Neuronal stem cell (in vitro differentiated cells): ENCODE data around the gene ELP5.

Source experiments
- DNase-seq: peaks from one replicate; pipeline ENCODE4 v3.0.0-alpha.2; 2013; ENCODE audit warnings: low spot score
- H2AFZ ChIP-seq: one replicate; pipeline ENCODE4 v1.6.1; 2013; ENCODE audit warnings: mild to moderate bottlenecking, low read length, inconsistent platforms
- H2AK5ac ChIP-seq: 2 replicates; pipeline ENCODE4 v1.6.1; 2013; ENCODE audit warnings: low read depth, mild to moderate bottlenecking, inconsistent platforms, low read length, moderate library complexity, mixed read lengths
- H2BK120ac ChIP-seq: 2 replicates; pipeline ENCODE4 v1.6.1; 2013; ENCODE audit warnings: low read depth, mild to moderate bottlenecking, inconsistent platforms, low read length, moderate library complexity, mixed read lengths
- H2BK12ac ChIP-seq: one replicate; pipeline ENCODE4 v1.6.1; 2013; ENCODE audit warnings: low read length, inconsistent platforms
- H2BK15ac ChIP-seq: 2 replicates; pipeline ENCODE4 v1.6.1; 2013; ENCODE audit warnings: mild to moderate bottlenecking, low read length, inconsistent platforms, mixed read lengths
- H2BK5ac ChIP-seq: one replicate; pipeline ENCODE4 v1.6.1; 2013; ENCODE audit warnings: inconsistent platforms, mild to moderate bottlenecking, low read length, moderate library complexity
- H3K14ac ChIP-seq: one replicate; pipeline ENCODE4 v1.6.1; 2013; ENCODE audit warnings: low read length, inconsistent platforms
- H3K18ac ChIP-seq: 2 replicates; pipeline ENCODE4 v1.6.1; 2013; ENCODE audit warnings: low read length, inconsistent platforms
- H3K23ac ChIP-seq: 2 replicates; pipeline ENCODE4 v1.6.1; 2013; ENCODE audit warnings: low read depth, mild to moderate bottlenecking, mixed read lengths, low read length, inconsistent platforms; ENCODE audit not compliant: poor library complexity
- H3K27ac ChIP-seq: replicated peaks from 3 replicates; pipeline ENCODE4 v1.5.1; 2013; ENCODE audit warnings: low read length, inconsistent platforms
- H3K27me3 ChIP-seq, 3 experiments: 2 replicates each; pipeline ENCODE4 v1.6.1; 2013; ENCODE audit warnings: low read length in 3 of 3, mild to moderate bottlenecking in 2 of 3, inconsistent platforms in 1 of 3, low read depth in 1 of 3, mixed read lengths in 1 of 3, moderate library complexity in 1 of 3; ENCODE audit not compliant: control insufficient read depth in 3 of 3, insufficient read depth in 3 of 3
- H3K36me3 ChIP-seq, 2 donors: replicated peaks in 1 of 2; 2 replicates each; pipeline ENCODE4 v1.6.1; 2013; ENCODE audit warnings: low read length in 2 of 2; ENCODE audit not compliant: control insufficient read depth in 2 of 2, insufficient read depth in 2 of 2
- H3K4ac ChIP-seq: 2 replicates; pipeline ENCODE4 v1.6.1; 2013; ENCODE audit warnings: inconsistent platforms, mild to moderate bottlenecking, low read length, moderate library complexity
- H3K4me1 ChIP-seq, 2 donors: 1 replicate in 1 of 2; 2 replicates in 1 of 2; pipeline ENCODE4 v1.6.1; 2013; ENCODE audit warnings: low read length in 2 of 2, low read depth in 1 of 2; ENCODE audit not compliant: control insufficient read depth in 2 of 2, insufficient read depth in 1 of 2
- H3K4me2 ChIP-seq: one replicate; pipeline ENCODE4 v1.6.1; 2013; ENCODE audit warnings: mild to moderate bottlenecking, low read length, inconsistent platforms; ENCODE audit not compliant: insufficient read depth, poor library complexity, severe bottlenecking
- H3K4me3 ChIP-seq, 2 donors: 2 replicates each; pipeline ENCODE4 v1.5.1; 2013; ENCODE audit warnings: low read length in 2 of 2, mild to moderate bottlenecking in 2 of 2, inconsistent platforms in 1 of 2, moderate library complexity in 1 of 2
- H3K79me1 ChIP-seq: one replicate; pipeline ENCODE4 v1.6.1; 2013; ENCODE audit warnings: low read depth, mild to moderate bottlenecking, inconsistent platforms, low read length, moderate library complexity
- H3K9ac ChIP-seq: one replicate; pipeline ENCODE4 v1.6.1; 2013; ENCODE audit warnings: mild to moderate bottlenecking, low read depth, low read length, inconsistent platforms; ENCODE audit not compliant: poor library complexity
- H3K9me3 ChIP-seq, 2 donors: replicated peaks in 1 of 2; 2 replicates each; pipeline versions ENCODE3 to v1.6.1; 2013; ENCODE audit warnings: low read length in 2 of 2, mild to moderate bottlenecking in 2 of 2, inconsistent platforms in 1 of 2, low read depth in 1 of 2, mixed read lengths in 1 of 2, moderate library complexity in 1 of 2; ENCODE audit not compliant: control insufficient read depth in 2 of 2, insufficient read depth in 1 of 2
- H4K8ac ChIP-seq: one replicate; pipeline ENCODE4 v1.6.1; 2013; ENCODE audit warnings: low read depth, mild to moderate bottlenecking, inconsistent platforms, low read length, moderate library complexity
- H4K91ac ChIP-seq: one replicate; pipeline ENCODE4 v1.6.1; 2013; ENCODE audit warnings: low read length, low read depth, mild to moderate bottlenecking, inconsistent platforms; ENCODE audit not compliant: poor library complexity
- WGBS, 2 donors: extraction: QIAGEN DNeasy Blood & Tissue Kit; methylation state at CpG; one replicate each; pipeline ENCODE4 v1.1.7; 2013; ENCODE audit warnings: missing lambda C conversion rate in 2 of 2, mixed read lengths in 1 of 2; ENCODE audit not compliant: insufficient read length in 2 of 2, insufficient replicate concordance in 1 of 2; ENCODE audit errors: extremely low coverage in 2 of 2; 5-methylcytosine and 5-hydroxymethylcytosine counted together

ELP5 gene

DNA sequence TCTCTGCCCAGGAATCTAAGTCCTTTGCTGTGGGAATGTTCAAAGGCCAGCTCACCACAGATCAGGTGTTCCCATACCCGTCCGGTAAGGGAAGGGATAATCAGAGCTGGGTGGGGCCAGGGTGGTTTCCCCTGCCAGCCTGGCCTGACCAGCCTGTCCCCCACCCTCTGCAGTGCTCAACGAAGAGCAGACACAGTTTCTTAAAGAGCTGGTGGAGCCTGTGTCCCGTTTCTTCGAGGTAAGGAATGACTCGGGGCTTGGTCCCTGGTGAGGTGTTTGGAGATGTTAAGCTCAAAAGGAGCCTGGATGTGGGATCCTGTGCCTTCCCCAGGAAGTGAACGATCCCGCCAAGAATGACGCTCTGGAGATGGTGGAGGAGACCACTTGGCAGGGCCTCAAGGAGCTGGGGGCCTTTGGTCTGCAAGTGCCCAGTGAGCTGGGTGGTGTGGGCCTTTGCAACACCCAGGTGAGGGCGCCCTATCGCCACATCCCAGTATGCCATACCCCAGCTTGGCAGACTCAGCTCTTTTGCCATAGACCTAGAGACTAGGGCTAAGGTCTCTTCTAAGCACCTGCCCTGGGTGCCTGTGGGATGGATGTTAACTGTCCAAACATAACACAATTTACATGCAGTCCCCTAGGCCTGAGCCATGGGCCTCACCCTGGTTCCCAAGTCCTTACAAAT lies 31.3 kb upstream of the ELP5 start:
- H4K8ac ChIP-seq, result no peak overlapping the region
- peak overlapping the region; percentile 96 for H3K9ac ChIP-seq
- DNase-seq, result no peak
- H3K36me3 ChIP-seq, result peaks cover 36 to 53% of the 10 kb centered on the region in 2 donors
- no peaks in the 10 kb centered on the region for H3K9me3 ChIP-seq
- H2BK15ac ChIP-seq, result no peak overlapping the region
- H3K27ac ChIP-seq, result peak overlapping the region; percentile 23
- H3K18ac ChIP-seq, result no peak overlapping the region
- peaks cover 2% of the 10 kb centered on the region for H3K79me1 ChIP-seq
- peak overlapping the region; percentile 98 for H3K23ac ChIP-seq
- peaks cover 23 to 29% of the 10 kb centered on the region in 2 donors for H3K4me1 ChIP-seq
- no peak overlapping the region for H4K91ac ChIP-seq
- peak overlapping the region; percentile 99 for H3K4me2 ChIP-seq
- H3K4ac ChIP-seq, result no peak overlapping the region
- H3K27me3 ChIP-seq, result no peaks in the 10 kb centered on the region
- no peak overlapping the region for H2BK12ac ChIP-seq
- WGBS, 2 donors, result no CpG with 5 or more reads among the region's 11 CpGs
- peak overlapping the region; percentile 20 for H2AK5ac ChIP-seq
- no peak overlapping the region for H2AFZ ChIP-seq
- peak overlapping the region; percentile 22 for H3K14ac ChIP-seq
- no peak overlapping the region for H2BK5ac ChIP-seq
- no peak overlapping the region for H2BK120ac ChIP-seq
- peak overlapping the region; percentile 67 to 93 for H3K4me3 ChIP-seq

DNA sequence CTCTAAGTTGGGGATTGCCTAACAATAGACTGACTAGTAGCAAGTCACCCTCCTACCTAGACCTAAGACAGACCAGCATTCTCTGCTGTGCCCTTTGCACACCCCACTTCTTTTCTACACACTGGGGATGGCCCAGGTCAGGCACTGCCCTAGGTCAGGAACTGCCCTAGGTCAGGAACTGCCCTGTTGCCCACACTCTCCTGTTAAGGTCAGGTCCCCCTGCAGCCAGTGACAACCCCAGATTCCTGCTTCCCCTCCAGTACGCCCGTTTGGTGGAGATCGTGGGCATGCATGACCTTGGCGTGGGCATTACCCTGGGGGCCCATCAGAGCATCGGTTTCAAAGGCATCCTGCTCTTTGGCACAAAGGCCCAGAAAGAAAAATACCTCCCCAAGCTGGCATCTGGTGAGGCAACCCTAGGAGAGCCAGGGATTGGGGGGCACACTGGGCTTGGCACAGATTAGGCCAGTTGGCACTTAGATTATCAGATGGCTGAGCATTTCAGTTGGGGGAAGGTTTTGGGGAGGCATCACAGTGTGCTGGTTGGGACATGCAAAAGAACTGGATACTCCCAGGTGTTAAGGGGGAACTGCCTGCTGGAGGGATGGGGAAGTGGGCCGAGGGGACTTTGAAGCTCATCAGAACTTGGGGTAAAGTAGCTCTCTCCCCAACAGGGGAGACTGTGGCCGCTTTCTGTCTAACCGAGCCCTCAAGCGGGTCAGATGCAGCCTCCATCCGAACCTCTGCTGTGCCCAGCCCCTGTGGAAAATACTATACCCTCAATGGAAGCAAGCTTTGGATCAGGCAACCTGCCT lies 30.5 kb upstream of the ELP5 start:
- Histone ChIP-seq H2BK5ac (no peak overlapping the region), H2AK5ac (no peak overlapping the region), H3K14ac (no peak overlapping the region), H2AFZ (no peak overlapping the region), H4K91ac (no peak overlapping the region), H3K36me3 (peaks cover 43 to 60% of the 10 kb centered on the region in 2 donors), H3K4me3 (no peak overlapping the region), H2BK12ac (no peak overlapping the region), H3K4ac (no peak overlapping the region), H3K4me1 (peaks cover 17 to 23% of the 10 kb centered on the region in 2 donors), H4K8ac (no peak overlapping the region), H3K4me2 (no peak overlapping the region), H3K27ac (no peak overlapping the region), H3K79me1 (no peaks in the 10 kb centered on the region), H3K23ac (no peak overlapping the region), H3K9me3 (no peaks in the 10 kb centered on the region), H2BK15ac (no peak overlapping the region), H2BK120ac (no peak overlapping the region), H3K27me3 (no peaks in the 10 kb centered on the region), H3K18ac (no peak overlapping the region), H3K9ac (peak overlapping the region; percentile 53)
- DNase-seq, result no peak
- no CpG with 5 or more reads among the region's 10 CpGs for WGBS, 2 donors

DNA sequence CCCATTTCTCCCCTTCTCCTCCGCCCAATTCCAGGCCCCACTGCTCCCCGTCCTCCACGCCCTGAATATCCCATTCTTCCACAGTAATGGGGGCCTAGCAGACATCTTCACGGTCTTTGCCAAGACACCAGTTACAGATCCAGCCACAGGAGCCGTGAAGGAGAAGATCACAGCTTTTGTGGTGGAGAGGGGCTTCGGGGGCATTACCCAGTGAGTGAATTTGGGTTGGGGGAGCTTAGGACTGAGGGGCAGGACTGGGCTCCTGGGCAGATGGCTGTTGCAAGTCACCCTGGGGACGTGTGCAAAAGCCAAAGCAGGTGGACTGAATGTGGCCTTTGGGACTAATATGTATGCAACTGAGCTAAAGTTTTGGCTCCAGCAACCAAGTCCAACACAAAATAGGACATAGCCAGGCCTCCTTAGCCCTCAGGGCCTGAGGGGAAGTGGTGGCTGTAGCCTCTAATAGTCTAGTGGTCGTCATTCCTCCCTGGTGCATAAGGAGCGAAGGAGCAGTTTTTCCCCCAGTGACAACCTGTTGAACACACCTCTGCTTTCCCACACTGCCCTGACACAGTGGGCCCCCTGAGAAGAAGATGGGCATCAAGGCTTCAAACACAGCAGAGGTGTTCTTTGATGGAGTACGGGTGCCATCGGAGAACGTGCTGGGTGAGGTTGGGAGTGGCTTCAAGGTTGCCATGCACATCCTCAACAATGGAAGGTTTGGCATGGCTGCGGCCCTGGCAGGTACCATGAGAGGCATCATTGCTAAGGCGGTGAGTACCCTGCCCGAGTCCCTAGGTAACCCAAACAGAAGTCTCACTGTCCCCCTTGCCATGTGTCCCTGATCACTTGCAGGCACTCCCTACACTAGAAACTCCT lies 29.7 kb upstream of the ELP5 start:
- no peak for DNase-seq
- no CpG with 5 or more reads among the region's 15 CpGs for WGBS, 2 donors
- Histone ChIP-seq H3K27me3 (no peaks in the 10 kb centered on the region), H3K9me3 (no peaks in the 10 kb centered on the region), H2BK15ac (no peak overlapping the region), H2AK5ac (no peak overlapping the region), H3K4me3 (no peak overlapping the region), H3K4me2 (no peak overlapping the region), H3K4me1 (peaks cover 17 to 22% of the 10 kb centered on the region in 2 donors), H3K27ac (no peak overlapping the region), H3K9ac (peak overlapping the region; percentile 1), H3K36me3 (peaks cover 52 to 69% of the 10 kb centered on the region in 2 donors), H2AFZ (no peak overlapping the region), H3K23ac (peak overlapping the region; percentile 70), H3K14ac (no peak overlapping the region), H2BK12ac (no peak overlapping the region), H2BK5ac (no peak overlapping the region), H3K79me1 (no peaks in the 10 kb centered on the region), H3K4ac (no peak overlapping the region), H3K18ac (no peak overlapping the region), H4K8ac (no peak overlapping the region), H4K91ac (no peak overlapping the region), H2BK120ac (no peak overlapping the region)
